ENCODE measurements around the gene ARL14. TPM values are rescaled to one million over a fixed set of nuclear protein-coding genes. Genes with fewer than 3 reads are reported as not detected.
A peak's percentile ranks its signal among the peaks of the same experiment; 100 is the strongest.

Gene ARL14
- total RNA-seq, 4 donors from 2014 or later: 2.5 to 28.9 (median 16.5) TPM

- no peak for TF ChIP-seq CTCF (IDR thresholded peaks at IDR 0.05)
- TF ChIP-seq POLR2A (IDR thresholded peaks at IDR 0.05): no peak
- no peaks in the 10 kb centered on the region for H3K36me3 ChIP-seq
- no peaks in the 10 kb centered on the region for H3K27me3 ChIP-seq
- no peaks in the 10 kb centered on the region for H3K9me3 ChIP-seq
- DNase-seq: no peak
- no peaks in the 10 kb centered on the region for H3K4me1 ChIP-seq
- no peak overlapping the region for H3K4me3 ChIP-seq
- H3K27ac ChIP-seq: no peak overlapping the region
Observed at GRCh38 chr3:160673188-160673587, 3.8 kb upstream of the ARL14 start.

GRCh38 chr3:160675566-160676124 is 1.3 kb upstream of the ARL14 start:
- Histone ChIP-seq H3K27ac (peak overlapping the region in 1 of 4 donors; percentile 66), H3K4me1 (no peaks in the 10 kb centered on the region), H3K4me3 (no peak overlapping the region), H3K27me3 (no peaks in the 10 kb centered on the region), H3K9me3 (no peaks in the 10 kb centered on the region), H3K36me3 (no peaks in the 10 kb centered on the region)
- TF ChIP-seq CTCF (IDR thresholded peaks at IDR 0.05): no peak
- no peak for TF ChIP-seq POLR2A (IDR thresholded peaks at IDR 0.05)
- no peak for DNase-seq

GRCh38 chr3:160677459-160677881 is 510 bp downstream of the ARL14 start:
- peak overlapping the region in 2 of 4 donors; percentile 40 to 42 for H3K4me3 ChIP-seq
- no peaks in the 10 kb centered on the region for H3K9me3 ChIP-seq
- no peak for TF ChIP-seq CTCF (IDR thresholded peaks at IDR 0.05)
- TF ChIP-seq POLR2A (IDR thresholded peaks at IDR 0.05): no peak
- no peaks in the 10 kb centered on the region for H3K27me3 ChIP-seq
- DNase-seq: no peak
- H3K36me3 ChIP-seq: no peaks in the 10 kb centered on the region
- H3K27ac ChIP-seq: peak overlapping the region in 3 of 4 donors; percentile 53 to 80 (median 66)
- H3K4me1 ChIP-seq: no peaks in the 10 kb centered on the region

GRCh38 chr3:160678292-160678842 is 1.4 kb downstream of the ARL14 start:
- peak in 1 of 3 donors; percentile 51 for DNase-seq
- Histone ChIP-seq H3K4me3 (peak overlapping the region in 3 of 4 donors; percentile 3 to 42 (median 40)), H3K36me3 (no peaks in the 10 kb centered on the region), H3K27me3 (no peaks in the 10 kb centered on the region), H3K9me3 (no peaks in the 10 kb centered on the region), H3K4me1 (no peaks in the 10 kb centered on the region), H3K27ac (peak overlapping the region in 3 of 4 donors; percentile 53 to 80 (median 66))
- TF ChIP-seq CTCF (IDR thresholded peaks at IDR 0.05) (no peak), POLR2A (IDR thresholded peaks at IDR 0.05) (peak; percentile 37 to 54)

- H3K4me3 ChIP-seq: no peak overlapping the region
Observed at GRCh38 chr3:160684368-160684740, 7.4 kb downstream of the ARL14 start.

More at GRCh38 chr3:160684368-160684740, 7.4 kb downstream of the ARL14 start:
- no peak for DNase-seq
- H3K4me1 ChIP-seq: no peaks in the 10 kb centered on the region
- H3K9me3 ChIP-seq: no peaks in the 10 kb centered on the region
- no peak overlapping the region for H3K27ac ChIP-seq
- no peaks in the 10 kb centered on the region for H3K27me3 ChIP-seq
- TF ChIP-seq CTCF (IDR thresholded peaks at IDR 0.05): no peak
- TF ChIP-seq POLR2A (IDR thresholded peaks at IDR 0.05): no peak
- H3K36me3 ChIP-seq: no peaks in the 10 kb centered on the region
